ENCODE measurements around the gene PTPRR. TPM values are rescaled to one million over a fixed set of nuclear protein-coding genes. Genes with fewer than 3 reads are reported as not detected.

Gene PTPRR
- total and polyA plus RNA-seq, 2 donors (not counting 3 experiments of a cell fraction or from before 2014, with no cell fraction given), result 0.46 to 1.1 TPM

GRCh38 chr12:70772836-70773235, 147.7 kb downstream of the PTPRR start:
- H3K27me3 ChIP-seq (ENCODE audit: control insufficient read depth in 2 of 2, insufficient read depth in 2 of 2, low read length in 2 of 2), result peaks cover 0 to 7% of the 10 kb centered on the region in 2 experiments
- dilution Hi-C loops (cut with MboI; ENCODE audit: extremely low pct_ligation_motif_present, low sequenced_read_pairs) (no loop called here), intact Hi-C loops (cut with micrococcal nuclease) (no loop called here)
- no peaks in the 10 kb centered on the region for H3K9me3 ChIP-seq (replicated peaks; ENCODE audit: control insufficient read depth, insufficient read depth, low read length)
- no peaks in the 10 kb centered on the region for H3K36me3 ChIP-seq (ENCODE audit: control insufficient read depth in 2 of 2, extremely low read depth in 1 of 2, insufficient read depth in 2 of 2, low read length in 2 of 2)
- H3K4me2 ChIP-seq (ENCODE audit: insufficient read depth, low read length), result no peak overlapping the region
- ChIA-PET POLR2A (no interaction called here), CTCF (no interaction called here)
- no peaks in the 10 kb centered on the region for H4K20me1 ChIP-seq (replicated peaks; ENCODE audit: control insufficient read depth, extremely low read depth, insufficient read depth, low read length)
- no peaks in the 10 kb centered on the region for H3K9me1 ChIP-seq (replicated peaks; ENCODE audit: control insufficient read depth, extremely low read depth, insufficient read depth, low read length)
- no TSS peak for BruUV-seq (replicated peaks)
- TF ChIP-seq CTCF (IDR thresholded peaks at IDR 0.05; ENCODE audit: extremely low read depth in 1 of 2, insufficient read depth in 1 of 2, low read depth in 1 of 2, low read length in 2 of 2) (no peak), POLR2AphosphoS5 (IDR thresholded peaks at IDR 0.05; ENCODE audit: insufficient read depth, low read depth, low read length) (no peak), GATA2 (IDR thresholded peaks at IDR 0.05; ENCODE audit: insufficient read depth, insufficient read length, low read depth, low read length) (no peak), JUN (IDR thresholded peaks at IDR 0.05; ENCODE audit: borderline replicate concordance, insufficient read depth, insufficient read length, low read depth) (no peak), MYC (IDR thresholded peaks at IDR 0.05; ENCODE audit: low read depth, low read length) (no peak), EZH2 (IDR thresholded peaks at IDR 0.05; ENCODE audit: borderline replicate concordance, low read depth, low read length, severe bottlenecking) (no peak), MAX (IDR thresholded peaks at IDR 0.05; ENCODE audit: insufficient read depth, insufficient read length) (no peak)
- FAIRE-seq, result no peak
- no peaks in the 10 kb centered on the region for H3K79me2 ChIP-seq (ENCODE audit: control insufficient read depth, insufficient read depth, low read length)
- DNase-seq (ENCODE audit: low read depth, low spot score), result no peak
- H3K9ac ChIP-seq (replicated peaks; ENCODE audit: extremely low read depth, insufficient read depth, low read length), result no peak overlapping the region
- H3K27ac ChIP-seq (ENCODE audit: insufficient read depth, low read depth, low read length), result no peak overlapping the region
- H3K4me1 ChIP-seq (ENCODE audit: control insufficient read depth, extremely low read depth, insufficient read depth, low read length), result no peaks in the 10 kb centered on the region
- H3K4me3 ChIP-seq (replicated peaks in 1 of 3; ENCODE audit: insufficient read depth in 1 of 3, low read depth in 1 of 3, low read length in 3 of 3), result no peak overlapping the region
- no peak overlapping the region for H2AFZ ChIP-seq (ENCODE audit: low read depth, low read length)
